Measurements from ENCODE around the gene ANKRD62.

GRCh38 chr18:12159446-12159845, 65.8 kb downstream of the ANKRD62 start:
- TF ChIP-seq CTCF (IDR thresholded peaks at IDR 0.05) (no peak), POLR2AphosphoS5 (IDR thresholded peaks at IDR 0.05; ENCODE audit: insufficient read depth in 1 of 2, low read depth in 1 of 2) (no peak), POLR2A (IDR thresholded peaks at IDR 0.05) (no peak)

Measured in vagina (tissue), 2 donors.